ENCODE data around the gene HNMT. TPM values are rescaled to one million over a fixed set of nuclear protein-coding genes. Genes with fewer than 3 reads are reported as not detected.

HNMT gene
- total RNA-seq, 2 experiments from 2014 or later: not detected

DNA sequence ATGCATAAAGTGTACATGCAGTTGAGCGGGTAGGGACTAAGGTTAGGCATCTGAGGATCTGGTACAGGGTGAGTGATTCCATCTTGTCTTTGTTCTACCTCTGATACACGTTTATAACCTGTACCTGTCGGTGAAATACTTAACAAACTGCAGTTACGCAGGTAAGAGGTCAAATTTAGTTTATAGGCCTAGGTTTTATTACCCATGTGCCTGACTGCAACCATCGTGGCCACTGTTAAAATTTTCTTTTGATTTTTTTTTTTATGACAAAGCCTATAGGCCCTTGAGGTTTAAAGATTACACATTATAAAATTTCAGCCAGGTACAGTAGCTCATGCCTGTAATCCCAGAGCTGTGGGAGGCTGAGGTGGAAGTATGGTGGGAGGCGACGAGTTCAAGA, 15.4 kb upstream of the HNMT start:
- Mint-ChIP-seq H3K4me3 (no peak overlapping the region), H3K36me3 (ENCODE audit: low read depth) (no peaks in the 10 kb centered on the region), H3K27me3 (ENCODE audit: low read depth) (no peaks in the 10 kb centered on the region), H3K9me3 (no peaks in the 10 kb centered on the region), H3K4me1 (ENCODE audit: low read depth) (peaks cover 7% of the 10 kb centered on the region), H3K27ac (no peak overlapping the region)
- no peak for DNase-seq
- intact Hi-C loops (cut with micrococcal nuclease): loop anchor here (5.0 kb wide), 2 partner anchors 143 to 768 kb away; no protein-coding TSS in a partner anchor
- CTCF ChIA-PET: no interaction called here

DNA sequence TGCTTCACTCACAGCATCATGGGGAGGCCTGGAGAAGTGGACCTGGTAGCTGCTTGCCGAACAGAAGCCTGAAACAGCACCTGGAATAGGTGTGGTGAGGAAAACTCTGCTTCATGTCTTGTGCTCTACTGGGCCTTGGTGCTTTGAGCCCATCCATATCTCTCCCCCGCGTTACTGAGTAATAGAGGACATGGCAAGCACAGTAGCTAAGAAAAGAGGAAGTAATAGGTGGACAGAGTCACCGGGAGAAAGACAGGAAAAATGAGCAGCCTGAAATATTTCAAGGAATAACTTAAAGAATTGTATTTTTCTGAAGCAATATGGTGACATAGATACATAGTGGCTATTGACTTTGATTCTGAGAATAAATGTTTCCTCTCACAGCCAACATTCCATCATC, 14.0 kb upstream of the HNMT start:
- Mint-ChIP-seq H3K9me3 (no peaks in the 10 kb centered on the region), H3K27me3 (ENCODE audit: low read depth) (no peaks in the 10 kb centered on the region), H3K27ac (no peak overlapping the region), H3K4me1 (ENCODE audit: low read depth) (peaks cover 7% of the 10 kb centered on the region), H3K36me3 (ENCODE audit: low read depth) (no peaks in the 10 kb centered on the region), H3K4me3 (no peak overlapping the region)
- intact Hi-C loops (cut with micrococcal nuclease): loop anchor here (10.0 kb wide), 1 partner anchor 555 kb away; the partner anchor contains the start of gene SPOPL
- CTCF ChIA-PET: interaction anchor here (0.8 kb wide), 1 partner anchor 805 kb away, joined by 3 read pairs; no protein-coding TSS in a partner anchor
- DNase-seq: no peak

DNA sequence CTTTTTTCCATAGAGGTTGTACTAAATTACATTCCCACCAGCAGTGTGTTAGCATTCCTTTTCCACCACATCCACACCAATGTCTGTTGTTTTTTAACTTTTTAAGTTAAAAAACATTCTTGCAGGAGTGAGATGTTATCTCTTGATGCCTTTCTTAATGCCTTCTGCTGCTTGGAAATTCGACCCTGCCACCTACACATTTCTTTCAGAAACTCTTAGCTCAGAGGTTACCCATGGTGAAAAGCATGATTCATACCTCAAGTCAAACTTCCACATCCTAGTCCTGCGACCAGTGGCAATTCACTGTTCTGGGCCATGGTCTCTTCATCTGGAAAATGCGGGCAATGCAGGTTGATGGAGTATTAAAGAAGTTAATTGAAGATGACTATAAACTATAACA, 12.7 kb upstream of the HNMT start:
- Mint-ChIP-seq H3K36me3 (ENCODE audit: low read depth) (no peaks in the 10 kb centered on the region), H3K4me3 (no peak overlapping the region), H3K27me3 (ENCODE audit: low read depth) (no peaks in the 10 kb centered on the region), H3K4me1 (ENCODE audit: low read depth) (peaks cover 7% of the 10 kb centered on the region), H3K9me3 (no peaks in the 10 kb centered on the region), H3K27ac (no peak overlapping the region)
- CTCF ChIA-PET: no interaction called here
- intact Hi-C loops (cut with micrococcal nuclease): loop anchor here (10.0 kb wide), 1 partner anchor 553 kb away; the partner anchor contains the start of gene SPOPL
- DNase-seq: no peak

DNA sequence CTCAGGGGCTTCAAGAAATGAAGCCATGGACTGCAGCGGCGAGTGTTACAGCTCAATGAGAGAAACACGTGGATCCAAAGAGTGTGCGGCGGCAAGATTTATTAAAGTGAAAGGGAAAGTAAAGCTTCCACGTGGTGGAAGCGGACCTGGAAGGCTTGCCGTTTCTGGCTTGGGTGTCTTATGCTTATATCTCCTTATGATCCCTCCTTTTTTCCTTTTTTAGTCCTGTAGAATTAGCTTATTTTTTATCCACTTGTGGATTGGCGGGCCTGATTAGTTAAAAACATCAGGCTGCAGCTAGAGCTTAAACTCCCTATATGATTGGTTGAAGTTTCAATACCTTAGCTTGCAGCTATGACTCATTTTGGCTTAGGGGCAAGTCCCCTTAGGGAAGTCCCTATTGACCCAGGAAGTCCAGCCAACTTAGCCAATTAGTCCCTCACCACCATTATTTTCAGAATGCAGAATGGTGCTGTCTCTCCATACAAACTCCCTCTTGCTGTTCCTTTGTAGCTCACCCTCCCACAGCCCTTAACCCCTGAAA, 11.6 kb upstream of the HNMT start:
- no peak overlapping the region for H3K4me3 Mint-ChIP-seq
- H3K27me3 Mint-ChIP-seq (ENCODE audit: low read depth): no peaks in the 10 kb centered on the region
- no peaks in the 10 kb centered on the region for H3K36me3 Mint-ChIP-seq (ENCODE audit: low read depth)
- CTCF ChIA-PET: no interaction called here
- intact Hi-C loops (cut with micrococcal nuclease): loop anchor here (1.0 to 10.0 kb wide), 2 partner anchors 8 to 552 kb away; partner anchors contain the start of gene SPOPL
- DNase-seq: no peak
- peaks cover 7% of the 10 kb centered on the region for H3K4me1 Mint-ChIP-seq (ENCODE audit: low read depth)
- no peak overlapping the region for H3K27ac Mint-ChIP-seq
- no peaks in the 10 kb centered on the region for H3K9me3 Mint-ChIP-seq

DNA sequence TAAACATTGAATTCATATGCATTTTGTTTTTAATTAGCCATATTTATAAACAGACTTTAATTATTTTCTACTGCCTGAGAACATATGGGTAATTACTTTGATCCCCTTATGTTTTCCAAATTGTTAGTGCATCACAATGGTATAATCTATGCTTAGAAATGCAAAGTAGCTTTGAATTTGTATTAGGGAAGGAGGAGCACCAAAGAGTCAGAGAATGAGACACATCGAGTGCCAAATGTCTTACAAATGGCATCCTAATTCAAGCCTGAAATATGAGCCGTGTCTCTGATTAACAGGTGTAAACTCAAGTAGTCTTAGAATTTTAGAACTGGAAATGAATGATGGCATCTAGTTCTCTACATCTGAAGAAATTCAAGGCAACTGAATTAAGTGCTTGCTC, 8.7 kb upstream of the HNMT start:
- no peak for DNase-seq
- Mint-ChIP-seq H3K27me3 (ENCODE audit: low read depth) (peaks cover 4% of the 10 kb centered on the region), H3K36me3 (ENCODE audit: low read depth) (no peaks in the 10 kb centered on the region), H3K27ac (no peak overlapping the region), H3K4me1 (ENCODE audit: low read depth) (peaks cover 7% of the 10 kb centered on the region), H3K4me3 (no peak overlapping the region), H3K9me3 (no peaks in the 10 kb centered on the region)
- intact Hi-C loops (cut with micrococcal nuclease): loop anchor here (10.0 kb wide), 1 partner anchor 549 kb away; the partner anchor contains the start of gene SPOPL
- CTCF ChIA-PET: no interaction called here

DNA sequence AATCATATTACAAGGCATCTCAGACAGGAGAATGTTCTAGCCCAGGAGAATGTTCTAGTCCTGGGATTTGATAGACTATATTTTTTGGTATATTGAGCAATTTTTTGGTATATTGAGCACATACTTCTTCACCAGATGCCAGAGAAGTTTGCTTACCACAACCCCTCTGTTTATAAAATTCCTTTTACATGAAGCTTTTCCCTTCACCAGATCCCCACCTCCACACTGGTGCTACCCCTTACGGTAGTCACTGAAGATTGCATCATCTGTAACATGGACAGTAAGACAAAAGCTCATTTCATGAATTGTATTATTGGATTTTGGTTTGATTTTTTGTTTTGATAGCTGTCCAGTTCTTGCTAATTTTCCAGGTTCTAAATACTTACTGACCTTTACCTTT, 7.2 kb upstream of the HNMT start:
- intact Hi-C loops (cut with micrococcal nuclease): loop anchor here (10.0 kb wide), 1 partner anchor 548 kb away; the partner anchor contains the start of gene SPOPL
- H3K4me1 Mint-ChIP-seq (ENCODE audit: low read depth): peaks cover 5% of the 10 kb centered on the region

DNA sequence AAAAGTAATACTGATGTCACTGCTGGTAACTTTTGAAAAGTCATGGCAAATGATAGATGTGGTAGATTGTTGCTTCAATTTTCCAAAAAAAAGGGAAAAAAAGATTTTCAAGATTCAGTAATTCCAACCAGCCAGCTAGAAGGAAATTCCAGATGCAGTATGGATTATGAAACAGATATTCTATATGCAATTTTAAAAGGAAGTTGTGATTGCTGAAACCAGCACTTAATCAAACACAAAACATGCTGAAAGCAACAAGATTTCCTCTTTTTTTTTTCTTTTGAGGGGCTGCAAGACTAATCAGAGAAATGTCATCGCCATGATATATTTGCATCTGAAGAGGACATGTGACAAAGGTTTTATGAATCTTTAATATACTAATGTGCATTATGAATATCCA, 5.1 kb upstream of the HNMT start:
- no peaks in the 10 kb centered on the region for H3K4me1 Mint-ChIP-seq (ENCODE audit: low read depth)
- peaks cover 1% of the 10 kb centered on the region for H3K9me3 Mint-ChIP-seq
- H3K36me3 Mint-ChIP-seq (ENCODE audit: low read depth): no peaks in the 10 kb centered on the region
- intact Hi-C loops (cut with micrococcal nuclease): loop anchor here (10.0 kb wide), 1 partner anchor 546 kb away; the partner anchor contains the start of gene SPOPL
- H3K4me3 Mint-ChIP-seq: no peak overlapping the region
- no peak overlapping the region for H3K27ac Mint-ChIP-seq
- DNase-seq: no peak
- H3K27me3 Mint-ChIP-seq (ENCODE audit: low read depth): peaks cover 9% of the 10 kb centered on the region
- CTCF ChIA-PET: no interaction called here

More for the DNA sequence above, 7.2 kb upstream of the HNMT start:
- CTCF ChIA-PET: interaction anchor here (1.1 to 1.2 kb wide), 2 partner anchors 92 to 829 kb away, joined by 3 read pairs; no protein-coding TSS in a partner anchor
- no peaks in the 10 kb centered on the region for H3K36me3 Mint-ChIP-seq (ENCODE audit: low read depth)
- no peak for DNase-seq
- H3K27me3 Mint-ChIP-seq (ENCODE audit: low read depth): peaks cover 9% of the 10 kb centered on the region
- no peak overlapping the region for H3K4me3 Mint-ChIP-seq
- H3K27ac Mint-ChIP-seq: no peak overlapping the region
- peaks cover 1% of the 10 kb centered on the region for H3K9me3 Mint-ChIP-seq

DNA sequence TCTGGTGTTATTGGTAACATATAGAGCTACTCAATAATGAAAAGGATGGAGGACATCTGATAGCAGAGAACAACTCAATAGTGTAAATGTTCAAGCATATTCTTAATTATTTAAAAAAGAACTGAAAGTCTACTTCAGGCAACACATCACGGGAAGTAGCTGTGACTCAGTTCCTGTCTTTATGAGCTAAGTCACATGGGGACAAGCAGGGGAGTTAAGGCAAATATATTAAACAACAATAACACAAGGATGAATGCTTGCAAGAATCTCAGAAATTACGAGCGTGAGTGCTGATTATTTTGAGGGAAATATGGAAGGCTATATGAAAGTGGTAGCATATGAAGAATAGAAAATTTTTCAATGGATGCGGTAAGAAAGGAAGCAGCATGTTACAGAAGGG, 4.0 kb upstream of the HNMT start:
- Mint-ChIP-seq H3K4me3 (no peak overlapping the region), H3K27ac (no peak overlapping the region), H3K4me1 (ENCODE audit: low read depth) (no peaks in the 10 kb centered on the region), H3K9me3 (peaks cover 1% of the 10 kb centered on the region), H3K36me3 (ENCODE audit: low read depth) (no peaks in the 10 kb centered on the region), H3K27me3 (ENCODE audit: low read depth) (peaks cover 11% of the 10 kb centered on the region)
- intact Hi-C loops (cut with micrococcal nuclease): loop anchor here (1.0 kb wide), 1 partner anchor 8 kb away; no protein-coding TSS in a partner anchor
- no peak for DNase-seq
- CTCF ChIA-PET: no interaction called here

DNA sequence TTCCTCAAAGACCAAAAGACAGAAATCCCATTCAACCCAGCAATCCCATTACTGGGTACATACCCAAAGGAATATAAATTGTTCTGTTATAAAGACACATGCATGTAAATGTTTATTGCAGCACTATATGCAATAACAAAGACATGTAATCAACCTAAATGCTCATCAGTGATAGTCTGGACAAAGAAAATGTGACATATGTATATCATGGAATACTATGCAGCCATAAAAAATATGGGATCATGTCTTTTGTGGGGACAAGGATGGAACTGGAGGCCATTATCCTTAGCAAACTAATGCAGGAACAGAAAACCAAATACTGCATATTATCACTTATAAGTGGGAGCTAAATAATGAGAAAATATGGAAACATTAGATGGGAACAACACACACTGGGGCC, 2.7 kb upstream of the HNMT start:
- no peaks in the 10 kb centered on the region for H3K36me3 Mint-ChIP-seq (ENCODE audit: low read depth)
- CTCF ChIA-PET: no interaction called here
- intact Hi-C loops (cut with micrococcal nuclease): no loop called here
- no peak overlapping the region for H3K4me3 Mint-ChIP-seq
- peaks cover 11% of the 10 kb centered on the region for H3K27me3 Mint-ChIP-seq (ENCODE audit: low read depth)
- H3K9me3 Mint-ChIP-seq: peaks cover 1% of the 10 kb centered on the region
- H3K4me1 Mint-ChIP-seq (ENCODE audit: low read depth): no peaks in the 10 kb centered on the region
- DNase-seq: no peak
- H3K27ac Mint-ChIP-seq: no peak overlapping the region

DNA sequence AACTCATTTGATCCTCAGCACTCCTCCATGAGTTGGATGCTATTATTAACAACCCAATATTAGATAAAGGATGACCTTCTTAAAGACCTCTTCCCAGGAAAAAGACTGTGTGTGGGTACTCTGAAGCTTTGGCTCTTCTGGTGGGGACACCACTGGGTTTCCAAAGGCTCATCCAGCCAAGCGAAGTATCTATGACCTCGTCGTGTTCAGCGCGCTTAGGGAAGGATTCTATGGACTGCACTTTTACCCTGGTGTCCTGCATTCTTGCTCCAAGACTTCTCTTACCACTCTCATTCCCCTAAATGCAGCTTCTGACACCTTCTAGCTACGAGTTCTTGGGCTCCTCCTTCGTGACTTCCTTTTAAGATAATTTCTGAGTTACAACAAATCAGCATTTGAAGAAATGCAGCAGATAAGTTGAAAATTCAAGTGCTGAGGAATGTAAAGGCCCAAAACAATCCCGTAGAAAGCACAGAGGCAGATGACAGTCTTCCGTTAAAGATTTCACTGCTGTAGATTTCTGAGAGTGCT, 673 bp upstream of the HNMT start:
- intact Hi-C loops (cut with micrococcal nuclease): no loop called here
- no peaks in the 10 kb centered on the region for H3K36me3 Mint-ChIP-seq (ENCODE audit: low read depth)
- H3K27me3 Mint-ChIP-seq (ENCODE audit: low read depth): peaks cover 7% of the 10 kb centered on the region
- H3K4me3 Mint-ChIP-seq: no peak overlapping the region
- no peak for DNase-seq
- H3K4me1 Mint-ChIP-seq (ENCODE audit: low read depth): no peaks in the 10 kb centered on the region
- H3K9me3 Mint-ChIP-seq: peaks cover 1% of the 10 kb centered on the region
- CTCF ChIA-PET: no interaction called here
- H3K27ac Mint-ChIP-seq: no peak overlapping the region

DNA sequence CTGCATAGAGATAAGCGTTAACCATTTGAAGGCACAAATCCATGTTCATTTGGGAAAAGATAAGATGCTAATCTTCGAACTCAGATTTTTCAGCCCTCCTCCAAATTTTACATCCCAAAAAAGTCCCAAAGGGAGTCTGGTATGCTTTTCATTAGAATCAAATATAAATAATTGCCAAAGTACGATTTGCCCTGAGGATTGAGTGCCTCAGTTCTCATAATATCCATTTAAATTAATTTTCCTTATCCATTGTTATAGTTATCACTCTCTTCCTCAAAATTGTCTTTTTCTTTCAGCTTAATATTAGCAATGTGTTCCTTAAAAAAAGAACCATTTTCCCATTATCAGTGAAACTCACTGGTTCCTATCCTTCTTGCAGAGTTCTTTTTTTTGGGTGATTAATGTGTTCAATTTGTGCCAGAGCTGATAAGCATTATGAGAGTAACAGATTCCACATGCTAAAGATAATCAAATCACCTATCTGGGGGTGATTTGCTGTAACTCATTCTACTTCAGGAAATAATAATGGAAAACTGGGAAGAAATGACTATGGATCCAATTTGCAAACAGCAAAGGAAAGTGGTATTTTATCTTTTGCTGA, 686 bp downstream of the HNMT start:
- intact Hi-C loops (cut with micrococcal nuclease): no loop called here
- Mint-ChIP-seq H3K27ac (no peak overlapping the region), H3K36me3 (ENCODE audit: low read depth) (no peaks in the 10 kb centered on the region), H3K4me3 (no peak overlapping the region), H3K27me3 (ENCODE audit: low read depth) (peaks cover 9% of the 10 kb centered on the region), H3K4me1 (ENCODE audit: low read depth) (no peaks in the 10 kb centered on the region), H3K9me3 (peaks cover 1% of the 10 kb centered on the region)
- no peak for DNase-seq
- CTCF ChIA-PET: no interaction called here

DNA sequence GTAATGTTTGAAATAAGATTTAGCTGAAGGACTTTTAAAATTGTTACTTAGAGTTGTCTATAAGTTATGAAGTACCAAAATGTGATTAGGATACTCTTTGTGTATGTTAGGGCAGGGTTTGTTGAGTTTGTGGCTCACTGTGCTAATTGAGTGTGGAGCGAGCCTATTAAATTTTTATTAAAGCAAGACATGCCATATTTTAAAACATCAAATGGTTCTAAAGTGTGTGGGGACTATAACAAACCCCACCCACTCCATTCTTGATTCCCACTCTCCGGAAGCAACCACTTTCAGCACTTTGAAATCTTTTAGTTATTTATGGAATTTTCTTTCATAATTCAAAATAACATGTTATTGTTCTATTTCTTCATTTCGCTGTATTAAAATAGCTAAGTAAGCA, 1.8 kb downstream of the HNMT start:
- CTCF ChIA-PET: no interaction called here
- Mint-ChIP-seq H3K27me3 (ENCODE audit: low read depth) (peaks cover 8% of the 10 kb centered on the region), H3K27ac (no peak overlapping the region), H3K4me1 (ENCODE audit: low read depth) (no peaks in the 10 kb centered on the region), H3K4me3 (no peak overlapping the region), H3K36me3 (ENCODE audit: low read depth) (no peaks in the 10 kb centered on the region), H3K9me3 (peaks cover 1% of the 10 kb centered on the region)
- intact Hi-C loops (cut with micrococcal nuclease): no loop called here
- DNase-seq: no peak

DNA sequence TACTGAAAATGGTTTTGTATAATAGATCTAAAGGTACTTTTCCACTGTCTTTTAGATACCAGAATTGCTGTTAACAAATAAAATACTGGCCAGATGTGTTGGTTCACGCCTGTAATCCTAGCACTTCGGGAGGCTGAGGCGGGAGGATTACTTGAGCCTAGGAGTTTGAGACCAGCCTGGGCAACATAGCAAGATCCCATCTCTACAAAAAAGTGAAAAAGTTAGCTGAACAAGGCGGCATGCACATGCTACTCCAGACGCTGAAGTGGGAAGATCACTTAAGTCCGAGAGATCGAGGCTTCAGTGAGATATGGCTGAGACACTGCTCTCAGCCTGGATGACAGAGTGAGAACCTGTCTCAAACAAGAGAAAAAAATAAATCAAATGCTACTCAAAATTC, 2.8 kb downstream of the HNMT start:
- Mint-ChIP-seq H3K9me3 (no peaks in the 10 kb centered on the region), H3K36me3 (ENCODE audit: low read depth) (no peaks in the 10 kb centered on the region), H3K27me3 (ENCODE audit: low read depth) (peaks cover 4% of the 10 kb centered on the region), H3K4me3 (no peak overlapping the region), H3K4me1 (ENCODE audit: low read depth) (no peaks in the 10 kb centered on the region), H3K27ac (no peak overlapping the region)
- CTCF ChIA-PET: no interaction called here
- intact Hi-C loops (cut with micrococcal nuclease): no loop called here
- DNase-seq: no peak
